ENCODE data around the gene CIB4.

Gene CIB4

DNA sequence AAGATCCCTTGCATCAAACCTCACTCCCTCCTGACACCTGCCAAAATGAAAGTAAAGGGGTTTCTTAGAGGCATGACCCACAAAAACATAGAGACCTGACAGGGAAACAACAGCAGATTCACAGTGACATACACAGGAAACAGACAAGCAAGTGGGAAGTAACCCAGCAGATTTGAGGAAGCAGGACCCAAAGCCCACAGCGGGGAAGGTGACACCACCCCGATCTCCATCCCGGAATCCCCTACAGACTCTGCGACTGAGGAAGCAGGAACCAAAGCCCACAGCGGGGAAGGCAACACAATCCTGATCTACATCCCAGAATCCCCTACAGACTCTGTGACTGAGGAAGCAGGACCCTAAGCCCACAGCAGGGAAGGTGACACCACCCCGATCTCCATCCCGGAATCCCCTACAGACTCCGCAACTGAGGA, 21.6 kb downstream of the CIB4 start:
- TF ChIP-seq, protein P1, sequence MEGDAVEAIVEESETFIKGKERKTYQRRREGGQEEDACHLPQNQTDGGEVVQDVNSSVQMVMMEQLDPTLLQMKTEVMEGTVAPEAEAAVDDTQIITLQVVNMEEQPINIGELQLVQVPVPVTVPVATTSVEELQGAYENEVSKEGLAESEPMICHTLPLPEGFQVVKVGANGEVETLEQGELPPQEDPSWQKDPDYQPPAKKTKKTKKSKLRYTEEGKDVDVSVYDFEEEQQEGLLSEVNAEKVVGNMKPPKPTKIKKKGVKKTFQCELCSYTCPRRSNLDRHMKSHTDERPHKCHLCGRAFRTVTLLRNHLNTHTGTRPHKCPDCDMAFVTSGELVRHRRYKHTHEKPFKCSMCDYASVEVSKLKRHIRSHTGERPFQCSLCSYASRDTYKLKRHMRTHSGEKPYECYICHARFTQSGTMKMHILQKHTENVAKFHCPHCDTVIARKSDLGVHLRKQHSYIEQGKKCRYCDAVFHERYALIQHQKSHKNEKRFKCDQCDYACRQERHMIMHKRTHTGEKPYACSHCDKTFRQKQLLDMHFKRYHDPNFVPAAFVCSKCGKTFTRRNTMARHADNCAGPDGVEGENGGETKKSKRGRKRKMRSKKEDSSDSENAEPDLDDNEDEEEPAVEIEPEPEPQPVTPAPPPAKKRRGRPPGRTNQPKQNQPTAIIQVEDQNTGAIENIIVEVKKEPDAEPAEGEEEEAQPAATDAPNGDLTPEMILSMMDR (IDR thresholded peaks at IDR 0.05; ENCODE audit: low read depth, low read length) = no peak
- no peak for DNase-seq (ENCODE audit: extremely low read depth, low read depth)

DNA sequence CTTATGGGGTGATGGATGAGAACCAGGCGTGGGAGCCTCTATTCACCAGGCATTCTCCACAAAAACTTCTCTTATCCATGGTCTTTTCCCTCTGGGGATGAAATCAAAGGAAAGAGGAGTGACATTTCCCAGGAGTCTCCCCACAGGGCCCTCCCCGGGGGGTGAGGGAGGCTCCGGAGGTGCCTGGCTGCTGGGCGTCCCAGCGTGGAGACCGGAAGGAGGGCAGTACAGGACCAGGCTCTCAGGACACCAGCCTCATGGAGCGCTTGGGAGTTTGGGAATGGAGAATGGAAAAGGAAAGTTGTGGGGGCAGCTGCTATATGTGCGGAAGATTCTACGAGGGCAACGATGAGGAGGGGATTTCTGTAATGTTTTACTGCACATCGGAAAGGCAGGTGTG, 22.1 kb downstream of the CIB4 start:
- no peak for DNase-seq (ENCODE audit: extremely low read depth, low read depth)
- TF ChIP-seq, protein P1 (IDR thresholded peaks at IDR 0.05; ENCODE audit: low read depth, low read length) = no peak

- no peak for DNase-seq (ENCODE audit: extremely low read depth, low read depth)
- TF ChIP-seq, protein P1 (IDR thresholded peaks at IDR 0.05; ENCODE audit: low read depth, low read length) = no peak
Observed at GRCh38 chr2:26618611-26619010, 22.6 kb downstream of the CIB4 start.

DNA sequence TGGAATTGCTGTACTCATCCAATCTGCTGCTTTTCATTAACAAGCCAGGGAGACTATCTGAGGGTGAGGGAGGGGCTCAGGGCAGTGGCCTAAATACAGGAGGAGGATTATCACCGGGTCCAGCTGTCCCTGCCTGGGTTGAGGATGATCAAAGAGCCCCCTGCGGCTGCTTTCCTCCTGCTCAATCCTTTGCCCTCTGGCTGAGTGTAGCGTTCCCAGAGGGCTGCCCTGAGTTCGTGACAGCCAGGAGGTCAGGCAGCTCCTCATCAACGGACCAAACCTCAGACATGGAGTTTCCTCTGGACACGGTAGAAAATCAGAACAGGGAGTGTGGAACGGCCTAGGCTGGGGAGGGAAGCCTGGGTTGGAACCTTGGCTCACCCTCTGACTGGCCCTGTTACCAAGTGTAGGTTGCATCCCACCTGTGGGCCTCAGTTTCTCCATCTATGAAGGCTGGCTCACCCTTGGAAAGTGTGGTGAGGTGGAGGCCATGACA, 23.5 kb downstream of the CIB4 start:
- TF ChIP-seq, protein P1 (IDR thresholded peaks at IDR 0.05; ENCODE audit: low read depth, low read length) = no peak
- DNase-seq (ENCODE audit: extremely low read depth, low read depth) = no peak

DNA sequence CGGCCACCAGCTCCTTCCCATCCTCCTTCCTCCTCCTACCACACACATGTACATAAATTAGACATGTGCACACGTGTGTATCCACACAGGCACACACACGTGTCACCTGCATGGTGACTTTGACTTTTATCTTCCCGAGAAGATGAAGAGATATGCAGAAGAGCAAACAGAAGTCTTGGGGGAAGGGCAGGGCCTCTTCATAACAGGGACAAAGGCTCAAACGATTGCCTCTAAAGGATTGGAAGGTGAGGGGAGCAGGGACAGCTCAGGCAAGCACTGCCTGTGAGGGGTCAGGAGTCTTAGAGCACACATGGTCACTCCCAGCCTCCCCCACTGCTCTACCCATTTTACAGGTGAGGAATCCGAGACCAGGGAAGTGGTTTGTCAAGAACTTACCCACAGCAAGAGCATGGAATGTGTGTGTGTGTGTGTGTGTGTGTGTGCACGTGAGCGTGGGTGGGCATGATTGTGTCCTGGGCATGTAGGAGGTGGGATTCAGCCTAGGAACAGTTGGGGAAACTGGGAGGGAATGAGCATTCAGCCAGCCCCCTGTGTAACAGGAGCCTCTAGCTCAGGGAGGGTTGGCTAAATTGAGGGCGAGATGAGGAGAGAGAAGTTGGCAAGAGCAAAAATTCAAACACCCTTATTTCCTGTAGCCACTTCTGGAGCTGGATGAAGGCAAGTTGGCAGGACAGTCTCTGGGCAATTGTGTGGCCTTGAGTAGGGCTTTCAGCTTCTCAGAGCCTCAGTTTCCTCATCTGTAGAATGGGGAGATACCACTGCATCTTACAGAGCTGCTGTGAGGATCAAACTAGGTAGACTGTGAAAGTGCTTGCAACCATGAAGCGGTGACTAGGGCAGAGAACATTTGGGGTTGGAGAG, 24.2 kb downstream of the CIB4 start:
- DNase-seq (ENCODE audit: extremely low read depth, low read depth) = no peak
- TF ChIP-seq, protein P1 (IDR thresholded peaks at IDR 0.05; ENCODE audit: low read depth, low read length) = no peak

- DNase-seq (ENCODE audit: extremely low read depth, low read depth) = no peak
- TF ChIP-seq, protein P1 (IDR thresholded peaks at IDR 0.05; ENCODE audit: low read depth, low read length) = no peak
Observed at GRCh38 chr2:26615860-26616705, 25.1 kb downstream of the CIB4 start.
